ENCODE data around the gene RBBP8. TPM values are rescaled to one million over a fixed set of nuclear protein-coding genes. Genes with fewer than 3 reads are reported as not detected.

RBBP8 gene
- total RNA-seq, 1 donor from 2014 or later, result 57.0 TPM

DNA sequence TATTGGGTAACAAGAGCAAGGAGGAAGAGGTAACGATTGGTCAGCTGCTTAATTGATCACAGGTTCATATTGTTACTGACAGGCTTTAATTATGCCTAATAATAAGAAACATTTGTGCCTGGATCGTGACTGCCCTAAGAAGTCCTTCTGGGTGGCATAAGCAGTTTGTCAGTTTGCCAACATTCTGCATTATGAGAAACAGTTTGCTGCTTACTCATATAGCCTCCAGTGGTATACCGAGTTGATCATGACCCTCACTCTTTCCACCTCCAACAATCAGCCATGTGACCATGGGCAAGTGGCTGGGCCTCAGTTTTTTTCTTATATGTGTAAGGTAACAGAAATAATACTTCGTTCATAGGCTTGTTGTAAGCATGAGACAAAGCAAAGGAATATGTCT lies 105.6 kb downstream of the RBBP8 start:
- H3K4me3 ChIP-seq (ENCODE audit: low read depth, low read length), result no peak overlapping the region
- TF ChIP-seq, protein P1, sequence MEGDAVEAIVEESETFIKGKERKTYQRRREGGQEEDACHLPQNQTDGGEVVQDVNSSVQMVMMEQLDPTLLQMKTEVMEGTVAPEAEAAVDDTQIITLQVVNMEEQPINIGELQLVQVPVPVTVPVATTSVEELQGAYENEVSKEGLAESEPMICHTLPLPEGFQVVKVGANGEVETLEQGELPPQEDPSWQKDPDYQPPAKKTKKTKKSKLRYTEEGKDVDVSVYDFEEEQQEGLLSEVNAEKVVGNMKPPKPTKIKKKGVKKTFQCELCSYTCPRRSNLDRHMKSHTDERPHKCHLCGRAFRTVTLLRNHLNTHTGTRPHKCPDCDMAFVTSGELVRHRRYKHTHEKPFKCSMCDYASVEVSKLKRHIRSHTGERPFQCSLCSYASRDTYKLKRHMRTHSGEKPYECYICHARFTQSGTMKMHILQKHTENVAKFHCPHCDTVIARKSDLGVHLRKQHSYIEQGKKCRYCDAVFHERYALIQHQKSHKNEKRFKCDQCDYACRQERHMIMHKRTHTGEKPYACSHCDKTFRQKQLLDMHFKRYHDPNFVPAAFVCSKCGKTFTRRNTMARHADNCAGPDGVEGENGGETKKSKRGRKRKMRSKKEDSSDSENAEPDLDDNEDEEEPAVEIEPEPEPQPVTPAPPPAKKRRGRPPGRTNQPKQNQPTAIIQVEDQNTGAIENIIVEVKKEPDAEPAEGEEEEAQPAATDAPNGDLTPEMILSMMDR (conservative IDR thresholded peaks at IDR 0.05; ENCODE audit: low read depth, low read length), result no peak
- peak; percentile 31 for DNase-seq (ENCODE audit: low read depth)

- TF ChIP-seq, protein P1 (conservative IDR thresholded peaks at IDR 0.05; ENCODE audit: low read depth, low read length), result no peak
- no peak for DNase-seq (ENCODE audit: low read depth)
- H3K4me3 ChIP-seq (ENCODE audit: low read depth, low read length), result no peak overlapping the region
Observed at GRCh38 chr18:23042133-23042532, 109.0 kb downstream of the RBBP8 start.

DNA sequence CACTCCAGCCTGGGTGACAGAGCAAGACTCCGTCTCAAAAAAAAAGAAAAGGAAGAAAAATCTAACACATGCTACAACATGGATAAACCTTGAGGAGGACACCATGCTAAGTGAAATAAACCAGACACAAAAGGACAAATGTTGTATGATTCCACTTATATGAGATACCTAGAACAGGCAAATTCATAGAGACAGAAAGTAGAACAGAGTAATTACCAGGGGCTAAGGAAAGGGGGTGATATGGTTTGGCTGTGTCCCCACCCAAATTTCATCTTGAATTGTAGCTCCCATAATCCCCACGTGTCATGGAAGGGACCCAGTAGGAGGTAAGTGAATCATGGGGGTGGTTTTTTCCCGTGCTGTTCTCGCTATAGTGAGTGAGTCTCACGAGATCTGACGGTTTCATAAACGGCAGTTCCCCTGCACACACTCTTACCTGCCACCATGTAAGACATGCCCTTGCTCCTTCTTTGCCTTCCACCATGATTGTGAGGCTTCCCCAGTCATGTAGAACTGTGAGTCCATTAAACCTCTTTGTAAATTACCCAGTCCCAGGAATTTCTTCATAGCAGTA lies 110.8 kb downstream of the RBBP8 start:
- no peak overlapping the region for H3K4me3 ChIP-seq (ENCODE audit: low read depth, low read length)
- no peak for DNase-seq (ENCODE audit: low read depth)
- TF ChIP-seq, protein P1 (conservative IDR thresholded peaks at IDR 0.05; ENCODE audit: low read depth, low read length), result no peak

DNA sequence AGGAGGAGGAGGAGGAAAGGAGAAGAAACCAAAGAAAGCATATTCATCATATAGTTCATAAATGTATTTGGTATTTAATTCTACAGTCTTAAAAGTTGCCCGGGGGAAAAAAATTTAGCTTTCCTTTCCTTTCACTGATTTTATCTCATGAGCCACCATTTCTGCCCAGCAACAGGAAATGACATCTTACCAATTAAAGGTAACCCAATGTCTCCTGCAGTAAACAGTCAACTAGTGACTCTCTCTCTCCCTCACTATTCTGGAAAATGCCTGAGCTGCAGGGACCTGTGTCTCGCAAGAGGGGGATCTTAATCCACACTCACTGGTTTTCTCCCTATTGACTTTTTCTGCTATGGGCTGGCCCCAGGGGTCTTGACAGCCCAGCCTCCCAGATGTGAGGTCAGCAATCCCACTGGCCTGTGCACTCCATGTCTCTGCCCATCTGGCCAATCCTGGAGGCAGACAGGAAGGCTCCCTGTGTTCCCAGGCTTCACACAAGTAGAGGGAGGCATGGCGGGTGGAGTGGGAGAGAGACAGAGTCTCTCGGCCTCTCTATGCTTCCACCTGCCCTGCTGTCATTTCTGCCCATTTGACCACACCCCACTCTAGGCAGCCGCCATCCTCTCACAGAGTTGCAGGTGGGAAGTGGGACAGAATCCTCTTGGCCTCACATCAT lies 116.7 kb downstream of the RBBP8 start:
- TF ChIP-seq, protein P1 (conservative IDR thresholded peaks at IDR 0.05; ENCODE audit: low read depth, low read length), result no peak
- no peak overlapping the region for H3K4me3 ChIP-seq (ENCODE audit: low read depth, low read length)
- no peak for DNase-seq (ENCODE audit: low read depth)

- TF ChIP-seq, protein P1 (conservative IDR thresholded peaks at IDR 0.05; ENCODE audit: low read depth, low read length), result peak; percentile 52
- DNase-seq (ENCODE audit: low read depth), result no peak
- H3K4me3 ChIP-seq (ENCODE audit: low read depth, low read length), result no peak overlapping the region
Observed at GRCh38 chr18:23053776-23054457, 120.8 kb downstream of the RBBP8 start.

GRCh38 chr18:23054553-23054952 lies 121.4 kb downstream of the RBBP8 start:
- DNase-seq (ENCODE audit: low read depth), result no peak
- TF ChIP-seq, protein P1 (conservative IDR thresholded peaks at IDR 0.05; ENCODE audit: low read depth, low read length), result no peak
- H3K4me3 ChIP-seq (ENCODE audit: low read depth, low read length), result no peak overlapping the region
